Activated CD8-positive, alpha-beta T cell treated with anti-CD3 and anti-CD28 coated beads, Interleukin-2, amount 10 ng/mL, durations not matched to agents 7 days and 5 days (primary cell): ENCODE results near the gene SIRPB2. TPM values are rescaled to one million over a fixed set of nuclear protein-coding genes. Genes with fewer than 3 reads are reported as not detected.

Experiments
- ATAC-seq: fragments of 150-1000 bp; cut with Tn5 transposase; one replicate; pipeline ENCODE4 v1.10.0; 2021; ENCODE audit warnings: moderate library complexity
- CTCF ChIA-PET: fragments of 350-600 bp; sonication (Branson Sonifier 250); formaldehyde crosslinking; loops from one replicate; lab custom pipeline; 2021; ENCODE audit warnings: antibody characterized with exemption; lab: Charles Lee
- POLR2A ChIA-PET: fragments of 350-600 bp; sonication (Branson Sonifier 250); formaldehyde crosslinking; loops from one replicate; lab custom pipeline; 2021; ENCODE audit warnings: antibody characterized with exemption; lab: Charles Lee
- DNase-seq: peaks from one replicate; pipeline ENCODE4 v3.0.0-alpha.2; 2020
- H3K27ac Mint-ChIP-seq: one replicate; pipeline ENCODE4 v1.8.0; 2021; ENCODE audit warnings: mild to moderate bottlenecking, mixed read lengths
- H3K27me3 Mint-ChIP-seq: one replicate; pipeline ENCODE4 v1.8.0; 2021; ENCODE audit warnings: low read depth, mixed read lengths
- H3K36me3 Mint-ChIP-seq: one replicate; pipeline ENCODE4 v1.8.0; 2021; ENCODE audit warnings: low read depth, mixed read lengths
- H3K4me1 Mint-ChIP-seq: one replicate; pipeline ENCODE4 v1.8.0; 2021; ENCODE audit warnings: low read depth, mixed read lengths
- H3K4me3 Mint-ChIP-seq: one replicate; pipeline ENCODE4 v1.8.0; 2021; ENCODE audit warnings: mild to moderate bottlenecking, mixed read lengths
- H3K9me3 Mint-ChIP-seq: one replicate; pipeline ENCODE4 v1.8.0; 2022; ENCODE audit warnings: mixed read lengths; ENCODE audit not compliant: insufficient read depth
- total RNA-seq, 2 experiments: library from RNA; stranded (reverse); gene quantifications; one replicate each; pipeline ENCODE4 v1.2.3, GENCODE V29; 2021

The SIRPB2 gene
- total RNA-seq, 2 experiments from 2014 or later: not detected

GRCh38 chr20:1438361-1438760 is 52.9 kb downstream of the SIRPB2 start:
- H3K27ac Mint-ChIP-seq: no peak overlapping the region
- H3K4me1 Mint-ChIP-seq: peaks cover 35% of the 10 kb centered on the region
- CTCF ChIA-PET: interaction anchor here (0.7 to 6.6 kb wide), 18 partner anchors 8 to 339 kb away, joined by 3 to 45 read pairs (median 4); partner anchors contain the start of genes FKBP1A, NSFL1C and RAD21L1
- POLR2A ChIA-PET: interaction anchor here (0.8 to 1.0 kb wide), 3 partner anchors 17 to 150 kb away, joined by 3 read pairs; partner anchors contain the start of gene NSFL1C
- peaks cover 15% of the 10 kb centered on the region for H3K27me3 Mint-ChIP-seq
- no peaks in the 10 kb centered on the region for H3K9me3 Mint-ChIP-seq
- DNase-seq (no peak), ATAC-seq (no peak)
- no peak overlapping the region for H3K4me3 Mint-ChIP-seq
- H3K36me3 Mint-ChIP-seq: peaks cover 28% of the 10 kb centered on the region

DNA sequence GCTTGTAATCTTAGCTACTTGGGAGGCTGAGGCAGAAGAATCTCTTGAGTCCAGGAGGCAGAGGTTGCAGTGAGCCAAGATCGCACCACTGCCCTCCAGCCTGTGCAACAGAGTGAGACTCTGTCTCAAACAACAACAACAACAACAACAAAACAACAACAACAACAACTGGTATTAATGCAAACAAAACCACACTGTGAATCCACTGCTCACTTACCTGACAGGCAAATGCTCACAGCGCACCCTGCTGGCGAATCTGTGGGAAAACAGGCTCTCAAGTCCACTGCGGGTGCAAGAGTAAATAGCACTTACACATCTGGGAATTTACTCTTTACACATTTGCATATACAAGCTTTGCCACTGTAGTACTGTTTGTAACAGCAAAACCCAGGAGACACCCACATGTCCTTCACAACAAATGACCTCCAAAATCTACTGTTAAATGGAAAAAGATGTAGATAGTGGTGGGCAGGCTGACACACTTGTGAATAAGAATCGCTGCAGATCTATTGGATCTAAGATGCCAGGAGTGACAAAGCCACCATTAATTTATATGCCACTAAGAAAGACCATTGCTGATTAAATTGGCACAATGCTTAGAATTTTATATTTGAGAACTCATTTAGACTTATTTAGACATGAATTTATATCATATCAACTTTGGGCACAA is 53.9 kb downstream of the SIRPB2 start:
- no peak overlapping the region for H3K27ac Mint-ChIP-seq
- H3K9me3 Mint-ChIP-seq: no peaks in the 10 kb centered on the region
- H3K27me3 Mint-ChIP-seq: peaks cover 20% of the 10 kb centered on the region
- no peak overlapping the region for H3K4me3 Mint-ChIP-seq
- H3K4me1 Mint-ChIP-seq: peaks cover 39% of the 10 kb centered on the region
- ATAC-seq (no peak), DNase-seq (peak; percentile 87)
- POLR2A ChIA-PET: no interaction called here
- CTCF ChIA-PET: interaction anchor here (0.7 to 6.6 kb wide), 24 partner anchors 10 to 340 kb away, joined by 3 to 45 read pairs (median 5); partner anchors contain the start of genes FKBP1A and NSFL1C
- peaks cover 26% of the 10 kb centered on the region for H3K36me3 Mint-ChIP-seq

DNA sequence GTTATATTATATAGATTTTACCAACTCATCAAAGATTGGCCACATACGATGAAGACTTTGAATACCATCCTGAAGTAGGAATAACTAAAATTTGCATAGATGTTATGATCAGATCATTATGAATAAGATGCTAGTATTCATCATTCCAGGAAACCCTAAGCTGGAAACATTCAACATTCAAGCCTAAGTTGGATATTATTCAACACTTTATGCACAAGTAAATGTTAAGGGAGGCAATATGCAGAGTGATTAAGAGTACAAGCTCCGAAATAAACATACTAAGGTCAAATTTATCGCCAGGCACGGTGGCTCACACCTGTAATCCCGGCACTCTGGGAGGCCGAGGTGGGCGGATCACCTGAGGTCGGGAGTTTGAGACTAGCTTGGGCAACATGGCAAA is 55.0 kb downstream of the SIRPB2 start:
- peaks cover 36% of the 10 kb centered on the region for H3K4me1 Mint-ChIP-seq
- H3K36me3 Mint-ChIP-seq: peaks cover 16% of the 10 kb centered on the region
- CTCF ChIA-PET: interaction anchor here (0.7 to 6.6 kb wide), 19 partner anchors 9 to 299 kb away, joined by 3 to 45 read pairs (median 5); partner anchors contain the start of genes FKBP1A and NSFL1C
- DNase-seq (no peak), ATAC-seq (no peak)
- no peaks in the 10 kb centered on the region for H3K9me3 Mint-ChIP-seq
- no peak overlapping the region for H3K4me3 Mint-ChIP-seq
- POLR2A ChIA-PET: no interaction called here
- H3K27ac Mint-ChIP-seq: no peak overlapping the region
- peaks cover 28% of the 10 kb centered on the region for H3K27me3 Mint-ChIP-seq

- Mint-ChIP-seq H3K36me3 (peaks cover 16% of the 10 kb centered on the region), H3K9me3 (no peaks in the 10 kb centered on the region), H3K4me1 (peaks cover 34% of the 10 kb centered on the region), H3K4me3 (no peak overlapping the region), H3K27me3 (peaks cover 31% of the 10 kb centered on the region), H3K27ac (no peak overlapping the region)
- POLR2A ChIA-PET: interaction anchor here (0.6 to 0.7 kb wide), 2 partner anchors 29 to 222 kb away, joined by 3 read pairs; no protein-coding TSS in a partner anchor
- ATAC-seq: no peak
- CTCF ChIA-PET: interaction anchor here (0.9 to 6.6 kb wide), 13 partner anchors 9 to 222 kb away, joined by 3 to 45 read pairs (median 8); partner anchors contain the start of genes FKBP1A, NSFL1C and SDCBP2
- DNase-seq: no peak
Measured at GRCh38 chr20:1435337-1435699, 55.9 kb downstream of the SIRPB2 start.

GRCh38 chr20:1434571-1435336 is 56.5 kb downstream of the SIRPB2 start:
- ChIA-PET CTCF (interaction anchor here (0.8 to 6.6 kb wide), 12 partner anchors 9 to 222 kb away, joined by 3 to 45 read pairs (median 9); partner anchors contain the start of genes FKBP1A, NSFL1C and SDCBP2), POLR2A (interaction anchor here (0.7 kb wide), 1 partner anchor 221 kb away, joined by 3 read pairs; no protein-coding TSS in a partner anchor)
- peaks cover 31% of the 10 kb centered on the region for H3K27me3 Mint-ChIP-seq
- peak; percentile 90 for DNase-seq
- H3K27ac Mint-ChIP-seq: peak overlapping the region; percentile 76
- peak overlapping the region; percentile 55 for H3K4me3 Mint-ChIP-seq
- H3K4me1 Mint-ChIP-seq: peaks cover 34% of the 10 kb centered on the region
- no peaks in the 10 kb centered on the region for H3K9me3 Mint-ChIP-seq
- ATAC-seq: peak; percentile 81
- H3K36me3 Mint-ChIP-seq: peaks cover 16% of the 10 kb centered on the region

- CTCF ChIA-PET: interaction anchor here (1.5 kb wide), 1 partner anchor 333 kb away, joined by 3 read pairs; no protein-coding TSS in a partner anchor
- Mint-ChIP-seq H3K4me3 (no peak overlapping the region), H3K27me3 (peaks cover 31% of the 10 kb centered on the region), H3K36me3 (peaks cover 14% of the 10 kb centered on the region), H3K9me3 (no peaks in the 10 kb centered on the region), H3K27ac (no peak overlapping the region), H3K4me1 (peaks cover 44% of the 10 kb centered on the region)
- no peak for DNase-seq
- POLR2A ChIA-PET: no interaction called here
- no peak for ATAC-seq
Measured at GRCh38 chr20:1431158-1431557, 60.1 kb downstream of the SIRPB2 start.

DNA sequence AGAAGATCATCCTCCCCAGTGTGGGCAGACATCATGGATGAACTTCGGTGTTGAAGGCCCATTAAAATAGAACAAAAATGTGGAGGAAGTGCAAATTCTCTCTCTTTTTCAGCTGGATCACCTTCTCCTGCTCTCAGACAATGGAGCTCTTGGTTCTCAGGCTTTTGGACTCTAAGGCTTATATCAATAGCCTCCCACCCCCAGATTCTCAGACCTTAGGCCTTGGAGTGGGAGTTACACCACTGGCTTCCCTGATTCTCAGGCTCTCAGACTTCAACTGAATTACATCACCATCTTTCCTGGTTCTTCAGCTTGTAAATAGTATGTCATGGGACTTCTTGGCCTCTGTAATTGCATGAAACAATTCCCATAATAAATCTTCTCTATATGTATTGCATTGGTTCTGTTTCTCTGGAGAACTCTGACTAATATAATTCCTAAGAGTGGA is 61.2 kb downstream of the SIRPB2 start:
- Mint-ChIP-seq H3K27ac (no peak overlapping the region), H3K9me3 (no peaks in the 10 kb centered on the region), H3K27me3 (peaks cover 35% of the 10 kb centered on the region), H3K4me3 (no peak overlapping the region), H3K4me1 (peaks cover 39% of the 10 kb centered on the region), H3K36me3 (peaks cover 14% of the 10 kb centered on the region)
- ATAC-seq (no peak), DNase-seq (no peak)
- POLR2A ChIA-PET: no interaction called here
- CTCF ChIA-PET: interaction anchor here (1.0 to 1.5 kb wide), 2 partner anchors 9 to 334 kb away, joined by 3 read pairs; no protein-coding TSS in a partner anchor

- DNase-seq: no peak
- H3K27me3 Mint-ChIP-seq: peaks cover 32% of the 10 kb centered on the region
- H3K4me3 Mint-ChIP-seq: no peak overlapping the region
- ATAC-seq: no peak
- H3K27ac Mint-ChIP-seq: no peak overlapping the region
- ChIA-PET CTCF (interaction anchor here (1.0 kb wide), 1 partner anchor 9 kb away, joined by 3 read pairs; no protein-coding TSS in a partner anchor), POLR2A (no interaction called here)
- H3K4me1 Mint-ChIP-seq: peaks cover 31% of the 10 kb centered on the region
- H3K9me3 Mint-ChIP-seq: no peaks in the 10 kb centered on the region
- peaks cover 10% of the 10 kb centered on the region for H3K36me3 Mint-ChIP-seq
Measured at GRCh38 chr20:1429143-1429728, 62.0 kb downstream of the SIRPB2 start.

- H3K27ac Mint-ChIP-seq: no peak overlapping the region
- POLR2A ChIA-PET: no interaction called here
Measured at GRCh38 chr20:1427457-1428054, 63.7 kb downstream of the SIRPB2 start.

DNA sequence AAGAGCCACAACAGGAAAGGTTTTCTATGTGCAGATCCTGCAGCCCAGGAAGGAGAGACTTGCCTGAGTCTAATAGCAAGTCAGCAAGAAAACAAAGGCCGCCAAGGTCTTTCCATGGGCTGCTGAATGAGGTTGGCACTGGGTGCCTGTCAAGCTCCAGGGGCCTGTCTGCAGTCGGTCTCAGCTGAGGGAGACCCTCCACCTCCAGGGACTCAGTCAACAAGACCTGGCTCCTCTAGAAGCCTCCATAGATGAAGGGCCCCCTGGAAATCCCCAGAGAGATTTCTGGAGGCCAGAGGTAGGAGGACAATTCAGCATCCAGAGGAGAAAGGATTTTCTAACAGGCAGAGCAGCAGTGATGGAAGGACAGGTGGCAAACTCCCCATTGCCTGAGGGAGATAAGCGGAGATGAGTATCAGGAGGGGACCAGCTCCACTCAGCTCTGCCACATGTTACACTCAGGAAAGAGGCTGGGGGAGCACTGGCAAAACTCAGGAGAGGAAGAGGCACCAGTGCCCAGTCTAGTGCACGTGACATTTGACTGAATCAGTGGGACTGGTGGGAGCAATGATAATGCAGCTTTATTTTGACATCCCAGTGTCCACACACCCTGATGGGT is 64.9 kb downstream of the SIRPB2 start:
- no peak for ATAC-seq
- Mint-ChIP-seq H3K9me3 (no peaks in the 10 kb centered on the region), H3K4me3 (no peak overlapping the region), H3K27me3 (peaks cover 17% of the 10 kb centered on the region), H3K27ac (no peak overlapping the region), H3K36me3 (no peaks in the 10 kb centered on the region), H3K4me1 (peaks cover 27% of the 10 kb centered on the region)
- DNase-seq: no peak
- ChIA-PET POLR2A (no interaction called here), CTCF (interaction anchor here (1.3 to 2.5 kb wide), 4 partner anchors 9 to 351 kb away, joined by 4 to 8 read pairs (median 6); no protein-coding TSS in a partner anchor)

More at GRCh38 chr20:1427457-1428054, 63.7 kb downstream of the SIRPB2 start:
- CTCF ChIA-PET: interaction anchor here (1.0 to 2.5 kb wide), 4 partner anchors 8 to 350 kb away, joined by 3 to 8 read pairs (median 6); no protein-coding TSS in a partner anchor
- Mint-ChIP-seq H3K9me3 (no peaks in the 10 kb centered on the region), H3K4me1 (peaks cover 28% of the 10 kb centered on the region), H3K36me3 (peaks cover under 1% of the 10 kb centered on the region), H3K27me3 (peaks cover 20% of the 10 kb centered on the region), H3K4me3 (no peak overlapping the region)
- no peak for ATAC-seq
- DNase-seq: no peak
